IPS-18c (cell line): ENCODE data around the gene KCTD6.
"Not testable (repeated sequence)": the region's sequence is repeated elsewhere in the genome, so short reads cannot be mapped to it uniquely, and the experiment has no call there.

ENCODE experiments used
- H3K4me3 ChIP-seq: 2 replicates; pipeline ENCODE4 v1.7.0; 2013; ENCODE audit warnings: low read depth, mild to moderate bottlenecking, low read length, moderate library complexity; ENCODE audit not compliant: insufficient read depth
- H3K9me3 ChIP-seq: one replicate; pipeline ENCODE4 v1.6.1; 2013; ENCODE audit warnings: mild to moderate bottlenecking, low read length, moderate library complexity; ENCODE audit not compliant: control insufficient read depth, insufficient read depth

KCTD6 gene

DNA sequence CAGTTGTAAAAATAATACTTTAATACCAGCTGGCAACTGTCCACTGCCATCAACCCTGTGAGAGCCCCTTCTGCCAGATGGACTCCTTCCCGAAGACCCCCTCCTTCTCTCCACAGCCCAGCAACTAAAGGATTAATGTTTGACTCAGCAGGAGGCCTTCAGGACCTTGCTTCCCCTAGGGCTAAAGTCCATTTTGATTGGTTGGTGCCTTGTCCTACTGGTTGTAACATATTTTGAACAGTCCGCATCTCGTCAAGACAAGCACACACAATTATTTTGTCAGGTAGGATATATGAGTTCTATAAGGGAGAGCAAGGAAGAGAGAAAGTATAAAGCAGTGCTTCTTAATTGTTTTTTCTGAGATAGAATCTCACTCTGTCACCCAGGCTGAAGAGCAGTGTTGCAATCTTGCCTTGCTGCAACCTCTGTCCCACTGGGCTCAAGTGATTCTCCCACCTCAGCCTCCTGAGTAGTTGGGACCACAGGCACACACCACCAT lies 26.4 kb downstream of the KCTD6 start:
- H3K9me3 ChIP-seq, result no peaks in the 10 kb centered on the region
- H3K4me3 ChIP-seq, result no peak overlapping the region

DNA sequence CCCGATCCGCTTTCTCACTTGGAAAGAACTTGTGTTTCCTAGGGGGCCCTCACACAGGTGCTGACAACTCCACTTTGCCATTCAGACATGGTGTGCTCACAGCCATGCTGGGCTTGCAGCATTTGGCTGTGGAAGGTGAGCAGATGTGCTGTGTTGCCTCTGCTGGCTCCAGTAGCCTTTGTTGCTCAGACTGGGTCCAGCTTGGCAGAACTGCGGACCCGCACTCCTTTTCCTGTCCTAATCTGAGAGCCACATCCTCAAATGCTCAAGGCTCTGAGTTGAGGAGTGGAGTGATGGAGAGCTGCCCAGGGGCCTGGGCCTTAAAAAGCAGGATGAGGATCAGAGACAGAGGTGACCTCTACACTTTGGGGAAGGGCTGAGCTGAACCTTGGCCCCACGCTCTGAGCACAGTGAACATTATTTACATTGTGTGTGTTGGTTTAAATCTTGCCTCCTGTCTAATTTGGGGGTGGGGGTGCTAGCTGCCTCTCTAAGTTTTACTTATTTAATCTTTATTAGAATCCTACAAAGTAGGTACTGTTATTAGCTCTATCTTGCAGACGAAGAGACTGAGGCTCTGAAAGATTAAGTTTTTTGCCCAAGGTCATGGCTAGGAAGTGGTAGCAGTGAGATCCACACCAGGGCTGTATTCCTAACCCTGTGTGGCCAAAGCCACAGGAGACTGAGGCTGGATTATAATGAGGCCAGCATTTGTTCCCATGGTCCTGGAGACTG lies 27.9 kb downstream of the KCTD6 start:
- H3K4me3 ChIP-seq, result no peak overlapping the region
- H3K9me3 ChIP-seq, result no peaks in the 10 kb centered on the region

DNA sequence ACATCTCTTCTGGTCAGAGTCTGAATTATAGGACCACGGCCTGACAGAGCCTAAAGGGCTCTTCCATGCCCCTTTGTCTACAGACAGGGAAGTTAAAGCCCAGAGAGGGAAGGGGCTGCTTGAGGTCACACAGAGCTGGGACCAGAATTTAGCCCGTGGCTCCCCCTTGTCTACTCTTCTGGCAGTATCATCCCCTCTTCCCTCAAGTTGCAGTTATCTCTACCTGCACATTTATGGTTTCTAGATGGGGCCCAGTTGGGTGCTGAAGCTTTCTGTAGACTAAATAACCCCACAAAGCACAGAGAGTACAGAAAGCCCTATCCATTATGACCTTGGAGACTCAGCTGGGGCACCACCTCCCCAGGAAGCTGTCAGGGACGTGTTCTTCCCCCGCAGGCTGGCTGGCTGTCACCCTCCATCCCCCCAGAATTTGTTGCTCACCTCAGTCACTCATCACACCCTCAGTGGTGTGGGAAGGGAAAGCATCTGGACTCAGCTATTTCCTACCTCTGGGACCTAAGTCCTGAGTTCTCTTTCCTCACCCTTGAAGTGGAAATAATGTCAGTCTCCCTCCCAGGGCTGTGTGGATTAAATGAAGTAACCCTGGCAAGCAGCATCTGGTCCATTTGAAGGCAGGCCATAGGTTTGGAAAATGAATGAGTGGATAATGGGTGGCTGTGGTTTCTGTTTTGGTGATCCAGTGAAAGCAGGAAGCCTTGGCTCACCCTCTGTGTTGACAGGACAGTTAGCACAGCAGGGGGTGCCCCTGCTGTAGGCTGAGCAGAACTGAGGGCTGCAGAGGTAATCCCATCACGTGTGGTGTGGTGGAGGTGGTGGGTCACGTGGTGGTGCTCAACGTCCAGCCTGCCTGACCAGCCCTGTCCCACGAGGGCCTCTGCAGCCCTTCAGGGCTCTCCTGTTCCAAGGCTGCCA lies 28.8 kb downstream of the KCTD6 start:
- Histone ChIP-seq H3K9me3 (no peaks in the 10 kb centered on the region), H3K4me3 (no peak overlapping the region)

DNA sequence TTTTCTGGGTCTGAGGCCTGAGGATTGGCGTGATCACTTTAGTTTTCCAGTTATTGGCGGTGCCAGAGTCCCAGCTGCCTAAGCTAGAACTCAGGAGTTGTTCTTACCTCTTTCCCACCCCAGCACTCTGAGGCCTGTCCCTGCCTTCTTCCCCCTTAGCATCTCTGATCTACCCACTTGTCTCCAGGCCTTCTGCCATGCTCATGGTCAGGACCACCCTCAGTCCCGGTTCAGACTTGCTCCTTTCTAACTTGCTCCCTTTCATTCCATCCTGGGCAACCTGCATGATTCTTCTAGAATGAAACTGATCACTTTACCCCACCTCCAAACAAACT lies 29.4 kb downstream of the KCTD6 start:
- H3K4me3 ChIP-seq, result no peak overlapping the region

DNA sequence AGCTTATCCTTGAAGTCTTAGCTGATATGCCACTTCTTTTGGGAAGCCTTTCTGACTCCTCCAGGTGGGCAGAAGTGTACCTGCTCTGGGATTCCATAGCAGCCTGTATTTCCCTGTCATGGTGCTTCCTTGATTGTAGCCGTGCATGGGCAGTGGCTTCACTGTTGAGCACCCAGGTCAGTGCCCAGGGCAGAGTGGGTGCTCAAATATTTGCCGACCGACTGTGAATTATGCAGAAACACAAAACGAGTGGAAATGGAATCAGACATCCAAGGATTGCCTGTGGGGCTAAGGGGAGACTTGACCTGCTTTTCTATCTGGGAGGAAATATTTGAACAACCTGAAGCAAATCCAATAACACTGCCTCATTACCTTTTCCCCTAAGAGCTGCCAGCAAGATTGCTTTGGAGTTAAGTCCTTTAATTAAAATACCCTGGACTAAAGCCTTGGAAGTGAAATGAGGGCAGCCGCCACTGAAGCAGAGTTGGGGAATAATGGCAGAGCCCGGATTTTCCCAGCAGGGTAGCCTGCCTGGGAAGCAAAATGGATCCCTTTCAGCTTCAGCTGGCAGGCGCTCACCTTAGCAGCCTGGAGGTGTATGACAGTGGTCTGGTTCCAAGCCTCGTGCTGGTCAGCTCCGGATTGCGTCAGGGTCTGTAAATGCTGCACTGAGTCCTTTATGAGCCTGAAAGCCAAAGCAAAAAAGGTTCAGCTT lies 30.2 kb downstream of the KCTD6 start:
- no peak overlapping the region for H3K4me3 ChIP-seq
- H3K9me3 ChIP-seq, result no peaks in the 10 kb centered on the region

More for the DNA sequence above, 29.4 kb downstream of the KCTD6 start:
- no peaks in the 10 kb centered on the region for H3K9me3 ChIP-seq

DNA sequence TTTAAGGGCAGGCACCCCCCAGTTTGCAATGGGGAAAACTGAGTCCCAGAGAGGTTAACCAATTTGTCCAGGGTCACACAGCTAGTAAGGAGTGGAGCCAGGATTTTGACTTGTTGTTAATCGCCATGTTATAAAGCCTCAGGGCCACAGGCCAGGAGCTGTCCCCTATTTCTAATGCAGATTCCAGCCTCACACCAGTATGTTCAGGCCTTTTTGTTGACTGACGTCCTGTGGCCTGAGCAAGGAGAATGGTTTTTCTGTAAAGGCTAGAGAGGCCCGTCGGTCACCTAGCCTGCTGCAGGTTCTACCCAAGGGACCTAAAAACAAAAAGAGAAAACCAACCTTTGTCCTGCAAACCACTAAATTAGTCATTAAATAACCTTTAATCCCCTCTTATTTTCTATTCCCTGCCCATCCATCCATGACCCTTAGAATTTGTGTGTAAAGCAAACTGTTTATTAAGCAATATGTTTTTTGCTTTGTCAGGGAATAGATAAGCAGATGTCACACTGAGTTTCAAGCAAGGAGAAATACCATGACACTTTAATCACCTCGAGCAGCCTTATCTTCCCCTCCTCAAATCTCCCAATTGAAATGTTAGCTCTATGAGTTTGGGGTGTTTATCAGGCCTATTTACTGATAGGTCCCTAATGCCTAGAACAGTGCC lies 31.0 kb downstream of the KCTD6 start:
- no peaks in the 10 kb centered on the region for H3K9me3 ChIP-seq
- no peak overlapping the region for H3K4me3 ChIP-seq

DNA sequence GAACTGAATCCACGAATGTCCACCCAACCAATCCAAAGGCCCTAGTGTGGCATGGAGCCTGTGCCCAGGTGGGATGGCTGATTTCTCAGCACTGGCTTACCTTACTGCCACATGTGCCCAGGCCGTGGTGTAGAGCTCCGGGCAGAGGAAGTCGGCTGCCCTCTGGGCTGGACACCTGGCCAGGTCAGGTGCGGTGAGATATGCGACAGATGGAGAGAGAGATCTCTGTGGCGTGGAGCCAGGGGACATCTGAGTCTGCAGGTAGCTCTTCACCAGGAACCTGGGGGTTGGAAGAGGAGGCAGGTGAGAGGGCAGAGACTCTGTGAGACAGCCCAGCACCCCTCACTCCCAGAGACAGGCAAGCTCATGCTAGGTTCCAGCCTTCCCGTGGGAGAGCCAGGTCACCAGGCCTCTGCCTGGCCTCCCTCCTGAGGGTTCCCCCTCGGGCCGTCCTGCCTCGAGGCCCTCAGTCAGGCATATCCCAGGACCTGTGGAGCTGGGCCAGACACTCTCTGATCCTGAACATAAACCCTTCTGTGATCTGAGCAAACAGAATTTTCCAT lies 32.5 kb downstream of the KCTD6 start:
- no peak overlapping the region for H3K4me3 ChIP-seq
- H3K9me3 ChIP-seq, result no peaks in the 10 kb centered on the region

DNA sequence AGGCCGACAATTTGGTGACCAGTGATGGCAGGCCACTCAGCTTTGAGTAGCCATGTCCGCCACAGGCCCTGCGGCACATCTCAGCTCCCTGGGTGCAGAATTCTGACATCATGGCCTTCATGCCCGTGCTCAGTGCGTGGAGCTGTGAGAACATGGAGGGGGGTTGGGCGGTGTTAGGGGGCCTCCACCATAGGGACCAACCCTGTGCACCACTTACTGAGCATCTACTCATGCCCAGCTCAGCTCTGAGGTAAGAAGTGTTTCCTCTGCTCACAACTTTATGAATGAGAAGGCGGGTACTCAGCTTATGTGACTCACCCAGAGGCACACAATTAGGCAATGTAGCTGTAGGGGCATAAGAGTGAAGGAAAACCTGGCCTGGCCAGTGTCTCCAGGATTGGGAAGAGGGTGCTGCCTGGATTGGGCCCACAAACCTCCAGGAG lies 34.6 kb downstream of the KCTD6 start:
- Histone ChIP-seq H3K4me3 (no peak overlapping the region), H3K9me3 (no peaks in the 10 kb centered on the region)

DNA sequence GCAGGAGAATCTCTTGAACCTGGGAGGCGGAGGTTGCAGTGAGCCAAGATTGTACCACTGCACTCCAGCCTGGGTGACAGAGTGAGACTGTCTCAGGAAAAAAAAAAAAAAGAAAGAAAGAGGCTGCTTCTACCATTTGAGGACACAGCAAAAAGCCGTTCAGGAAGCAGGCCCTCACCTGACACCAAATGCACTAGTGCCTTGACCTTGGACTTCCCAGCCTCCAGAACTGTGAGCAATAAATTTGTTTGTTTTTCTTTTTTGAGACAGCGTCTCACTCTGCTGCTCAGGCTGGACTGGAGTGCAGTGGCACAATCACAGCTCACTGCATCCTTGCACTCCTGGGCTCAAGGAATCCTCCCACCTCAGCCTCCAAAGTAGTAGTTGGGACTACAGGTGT lies 35.5 kb downstream of the KCTD6 start:
- H3K9me3 ChIP-seq, result not testable (repeated sequence)

DNA sequence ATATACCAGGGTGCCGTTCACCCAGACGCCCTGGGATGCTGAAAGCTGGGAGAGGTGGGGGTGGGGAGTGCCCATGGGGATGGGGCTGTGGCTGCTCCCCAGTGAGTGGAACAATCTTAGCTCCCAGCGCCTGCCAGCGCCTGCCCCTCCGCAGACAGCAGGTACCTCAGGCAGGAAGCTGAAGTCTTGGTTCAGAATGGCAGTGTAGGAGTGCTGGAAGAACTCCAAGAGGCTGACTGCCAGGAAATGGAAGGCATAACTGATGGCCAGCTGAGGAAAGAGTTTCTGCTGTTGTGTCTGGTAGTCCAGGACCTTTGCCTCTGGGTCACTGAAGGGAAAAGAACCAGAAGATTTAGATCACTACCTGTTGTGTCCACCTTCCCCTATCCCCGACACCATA lies 36.7 kb downstream of the KCTD6 start:
- Histone ChIP-seq H3K9me3 (no peaks in the 10 kb centered on the region), H3K4me3 (no peak overlapping the region)

More for the DNA sequence above, 35.5 kb downstream of the KCTD6 start:
- not testable (repeated sequence) for H3K4me3 ChIP-seq

DNA sequence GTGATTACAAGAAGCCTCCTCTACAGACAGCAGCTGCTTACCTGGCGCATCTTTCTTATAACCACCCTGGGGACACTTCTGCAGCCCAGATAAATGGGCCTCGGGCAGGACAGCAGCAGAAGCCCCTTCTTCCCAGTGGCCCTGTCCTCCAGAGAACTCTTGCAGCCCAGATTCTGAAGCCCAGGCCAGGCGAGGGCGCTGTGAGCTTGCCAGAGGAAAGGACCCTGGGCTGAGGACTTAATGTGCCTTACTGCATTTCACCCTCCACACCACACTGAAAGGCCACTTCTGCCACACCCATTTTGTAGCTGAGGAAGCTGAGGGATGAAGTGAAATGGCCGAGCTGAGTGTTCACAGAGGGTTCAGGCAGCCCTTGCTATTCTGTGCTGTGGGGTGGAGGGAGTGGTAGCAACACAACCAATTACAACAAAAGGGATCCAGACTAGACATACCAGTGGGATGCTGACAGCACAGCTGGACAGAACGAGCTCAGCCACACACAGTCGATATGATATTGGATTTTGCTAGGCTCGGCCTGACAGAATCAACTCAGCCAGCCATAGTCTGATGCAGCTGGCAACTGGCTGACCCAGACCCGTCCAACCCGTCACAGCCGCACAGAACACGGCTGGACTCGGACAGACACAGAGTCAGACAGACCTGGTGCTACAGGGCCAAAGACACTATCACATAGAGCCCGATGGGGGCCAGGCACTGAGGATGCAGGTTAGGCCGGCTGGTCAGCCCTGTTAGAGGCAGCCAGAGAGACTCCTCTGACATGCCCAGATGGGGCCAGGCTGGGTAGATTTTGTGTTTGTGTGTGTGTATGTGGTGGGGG lies 37.8 kb downstream of the KCTD6 start:
- Histone ChIP-seq H3K4me3 (no peak overlapping the region), H3K9me3 (no peaks in the 10 kb centered on the region)

DNA sequence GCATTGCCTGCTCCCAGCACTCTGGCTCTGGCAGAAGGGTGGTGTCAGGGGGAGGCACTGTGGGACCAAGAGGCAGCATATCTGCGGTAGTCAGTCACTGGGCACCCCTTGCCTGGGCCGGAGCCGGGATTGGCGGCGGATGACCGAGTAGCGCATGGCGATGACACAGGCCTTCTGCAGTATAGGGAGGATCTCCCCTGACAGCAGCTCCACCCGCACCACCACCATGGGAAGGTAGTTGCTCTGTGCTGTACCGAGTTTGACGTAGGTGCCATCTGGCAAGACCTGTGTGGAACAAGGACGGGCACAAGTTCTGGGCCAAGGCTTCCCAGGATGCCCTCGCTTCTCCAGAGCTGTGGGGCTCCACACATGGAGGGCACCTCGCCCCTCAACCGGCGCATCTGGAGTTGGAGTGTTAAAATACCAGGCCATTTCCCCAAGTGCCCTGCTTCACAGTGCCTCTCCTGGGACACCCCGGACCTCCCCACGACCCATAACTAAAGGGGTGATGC lies 38.5 kb downstream of the KCTD6 start:
- no peak overlapping the region for H3K4me3 ChIP-seq

DNA sequence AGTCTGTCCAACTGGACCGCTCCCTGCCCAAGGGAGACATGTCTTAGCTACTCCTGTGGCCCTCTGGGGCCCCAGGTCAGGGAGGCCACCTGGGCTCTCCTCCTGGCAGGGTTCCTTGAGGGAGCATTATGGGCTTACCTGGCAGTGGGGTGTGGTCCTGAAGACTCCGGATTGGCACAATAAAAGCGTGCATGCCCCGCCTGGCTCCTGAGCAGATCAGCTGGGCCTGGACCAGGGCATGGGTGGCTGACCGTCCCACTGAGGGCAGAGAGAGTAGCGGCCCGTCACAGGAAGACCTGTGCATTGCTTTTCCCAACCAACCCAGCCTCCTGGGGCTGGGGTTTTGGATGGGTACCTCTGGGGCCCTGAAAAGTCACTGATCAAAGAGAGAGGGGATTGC lies 39.7 kb downstream of the KCTD6 start:
- Histone ChIP-seq H3K4me3 (no peak overlapping the region), H3K9me3 (no peaks in the 10 kb centered on the region)

More for the DNA sequence above, 38.5 kb downstream of the KCTD6 start:
- no peaks in the 10 kb centered on the region for H3K9me3 ChIP-seq

DNA sequence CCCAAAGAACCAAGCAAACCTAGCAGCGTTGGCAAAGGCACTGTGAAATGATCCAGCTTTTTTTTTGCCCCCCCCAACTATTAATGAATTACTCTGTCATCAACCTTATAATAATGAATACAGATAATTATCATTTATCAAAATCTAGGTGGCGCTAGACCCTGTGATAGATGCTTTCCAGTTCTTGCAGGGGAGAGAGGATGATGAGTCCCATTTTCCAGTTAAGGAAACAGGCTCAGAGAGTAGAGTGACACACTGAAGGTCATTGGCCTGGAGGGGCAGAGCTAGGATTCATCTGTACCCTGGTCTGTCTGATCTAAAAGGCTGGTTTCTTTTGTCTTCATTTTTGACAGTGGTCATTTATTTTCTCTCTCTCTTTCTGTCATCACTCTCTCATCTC lies 40.1 kb downstream of the KCTD6 start:
- H3K9me3 ChIP-seq, result no peaks in the 10 kb centered on the region
- H3K4me3 ChIP-seq, result no peak overlapping the region

DNA sequence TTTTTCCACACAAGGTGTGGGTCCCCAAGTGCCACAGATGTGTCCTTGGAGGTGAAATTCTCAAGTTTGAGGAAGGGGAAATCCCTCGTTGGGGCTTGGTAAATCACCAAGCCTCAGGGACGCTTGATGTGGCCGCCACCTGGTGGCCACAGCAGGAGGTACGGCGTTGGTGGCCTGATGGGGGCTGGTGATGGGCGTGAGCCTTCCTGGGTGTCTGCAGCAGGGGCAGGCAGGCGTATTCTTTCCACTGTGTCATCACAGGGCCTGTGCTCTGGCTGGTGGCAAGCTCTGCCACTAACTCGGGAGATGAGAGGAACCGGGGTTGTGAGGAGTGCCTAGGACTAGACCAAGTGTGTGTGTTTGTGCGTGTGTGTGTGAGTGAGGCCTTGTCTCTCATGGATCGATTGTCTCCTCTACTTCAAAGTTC lies 40.9 kb downstream of the KCTD6 start:
- H3K4me3 ChIP-seq, result no peak overlapping the region
- H3K9me3 ChIP-seq, result no peaks in the 10 kb centered on the region
